GM12874 (cell line): ENCODE measurements around the gene JAZF1.

Experiments used
- TF ChIP-seq, protein P1 (sequence below): IDR thresholded peaks from 2 replicates; pipeline ENCODE4 v1.5.1; 2011; ENCODE audit warnings: low read depth, mild to moderate bottlenecking, control low read depth, low read length, moderate library complexity; ENCODE audit not compliant: insufficient read depth

JAZF1 gene

DNA sequence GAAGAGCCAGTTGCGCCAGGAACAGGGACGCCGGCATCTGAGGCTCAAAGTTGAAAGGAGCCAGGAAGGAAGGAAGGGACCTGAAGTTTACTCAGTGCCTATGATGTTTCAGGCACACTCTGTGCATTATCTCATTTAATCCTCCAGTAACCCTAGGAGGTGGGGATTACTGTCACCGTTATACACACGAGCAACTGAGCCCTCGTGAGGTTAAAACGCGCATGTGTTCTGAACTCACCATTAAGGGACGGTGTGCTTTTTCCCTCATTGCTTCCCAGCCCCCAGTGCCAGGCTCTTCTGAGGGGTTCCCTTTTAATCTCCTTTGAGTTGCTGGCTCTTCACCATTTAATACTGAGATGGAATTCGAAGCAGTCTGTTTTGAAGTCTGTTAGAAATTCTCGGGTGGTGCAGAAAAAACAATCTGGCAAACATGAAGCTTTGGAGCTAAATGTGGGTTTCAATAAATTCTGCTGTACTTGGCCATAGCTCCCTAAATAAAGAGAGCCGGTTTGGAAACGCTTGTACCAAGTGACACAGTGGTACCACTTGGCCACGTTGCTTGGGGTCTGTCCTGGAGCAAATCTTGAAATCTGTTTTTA lies 338.4 kb downstream of the JAZF1 start:
- TF ChIP-seq, protein P1, sequence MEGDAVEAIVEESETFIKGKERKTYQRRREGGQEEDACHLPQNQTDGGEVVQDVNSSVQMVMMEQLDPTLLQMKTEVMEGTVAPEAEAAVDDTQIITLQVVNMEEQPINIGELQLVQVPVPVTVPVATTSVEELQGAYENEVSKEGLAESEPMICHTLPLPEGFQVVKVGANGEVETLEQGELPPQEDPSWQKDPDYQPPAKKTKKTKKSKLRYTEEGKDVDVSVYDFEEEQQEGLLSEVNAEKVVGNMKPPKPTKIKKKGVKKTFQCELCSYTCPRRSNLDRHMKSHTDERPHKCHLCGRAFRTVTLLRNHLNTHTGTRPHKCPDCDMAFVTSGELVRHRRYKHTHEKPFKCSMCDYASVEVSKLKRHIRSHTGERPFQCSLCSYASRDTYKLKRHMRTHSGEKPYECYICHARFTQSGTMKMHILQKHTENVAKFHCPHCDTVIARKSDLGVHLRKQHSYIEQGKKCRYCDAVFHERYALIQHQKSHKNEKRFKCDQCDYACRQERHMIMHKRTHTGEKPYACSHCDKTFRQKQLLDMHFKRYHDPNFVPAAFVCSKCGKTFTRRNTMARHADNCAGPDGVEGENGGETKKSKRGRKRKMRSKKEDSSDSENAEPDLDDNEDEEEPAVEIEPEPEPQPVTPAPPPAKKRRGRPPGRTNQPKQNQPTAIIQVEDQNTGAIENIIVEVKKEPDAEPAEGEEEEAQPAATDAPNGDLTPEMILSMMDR = no peak

DNA sequence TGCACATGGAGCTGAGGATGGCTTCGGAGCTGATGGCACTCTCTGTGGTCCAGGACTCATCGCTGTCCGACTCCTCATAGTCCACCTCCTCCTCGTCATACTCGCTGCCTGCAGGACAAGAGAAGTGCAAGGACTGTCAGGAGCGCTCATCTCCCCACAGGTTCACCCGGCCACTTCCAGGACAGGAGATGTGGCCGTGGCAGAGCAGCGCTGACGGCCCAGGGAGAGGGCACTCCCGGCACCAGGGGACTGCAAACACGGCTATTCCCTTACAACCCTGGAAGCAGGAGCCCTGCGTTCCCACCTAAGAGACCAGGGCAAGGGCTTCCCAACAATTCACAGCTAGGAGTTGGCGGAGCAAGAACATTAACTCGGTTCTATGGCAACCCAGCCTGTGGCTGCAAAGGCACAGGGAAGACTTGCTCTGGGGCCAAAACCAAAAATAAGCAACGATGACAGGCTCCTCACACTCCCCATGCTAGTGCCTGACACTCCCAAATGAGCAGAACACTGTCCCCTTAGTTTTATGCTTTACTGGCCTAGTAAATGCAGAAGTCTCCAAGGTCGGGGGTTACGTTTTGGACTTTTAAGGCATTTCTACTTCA lies 339.7 kb downstream of the JAZF1 start:
- TF ChIP-seq, protein P1 = no peak

DNA sequence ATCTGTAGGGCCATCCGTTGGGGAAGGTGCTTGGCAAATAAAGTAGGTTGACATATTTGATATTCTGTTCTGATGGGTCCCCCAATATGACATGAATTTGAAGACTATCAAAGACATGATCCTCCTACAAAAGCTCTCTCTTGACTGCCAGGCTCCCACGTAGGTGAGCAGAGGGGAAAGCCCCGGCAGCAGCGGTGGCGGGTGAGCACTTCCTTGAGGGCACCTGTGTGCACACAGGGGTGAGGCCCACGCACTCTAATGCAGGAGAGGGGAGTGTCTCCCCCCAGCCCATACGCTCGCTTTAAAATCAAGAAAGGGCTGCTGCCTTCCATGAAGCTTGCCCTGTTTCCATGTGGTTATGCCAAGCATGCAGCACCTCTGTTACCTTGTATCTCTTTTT lies 340.3 kb downstream of the JAZF1 start:
- TF ChIP-seq, protein P1 = no peak

DNA sequence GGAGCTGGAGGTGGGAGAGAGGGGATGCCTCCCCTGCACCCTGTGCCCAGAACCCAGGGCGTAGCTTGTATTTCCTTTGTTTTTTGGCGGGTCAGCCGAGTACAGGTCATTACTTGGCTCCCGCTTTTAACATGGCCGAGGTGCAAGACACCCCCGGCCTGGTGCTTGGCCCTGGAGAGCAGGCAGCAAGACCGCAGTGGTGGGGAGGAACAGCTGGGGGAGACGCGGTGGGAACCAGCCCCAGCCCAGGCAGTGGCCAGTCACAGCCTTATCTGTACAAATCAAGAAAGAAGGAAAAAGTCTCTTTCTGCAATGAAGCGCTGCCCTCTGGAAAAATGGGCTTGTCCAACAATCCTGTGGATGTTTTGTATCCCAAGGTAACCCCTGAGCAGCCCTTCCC lies 341.5 kb downstream of the JAZF1 start:
- TF ChIP-seq, protein P1 = no peak

DNA sequence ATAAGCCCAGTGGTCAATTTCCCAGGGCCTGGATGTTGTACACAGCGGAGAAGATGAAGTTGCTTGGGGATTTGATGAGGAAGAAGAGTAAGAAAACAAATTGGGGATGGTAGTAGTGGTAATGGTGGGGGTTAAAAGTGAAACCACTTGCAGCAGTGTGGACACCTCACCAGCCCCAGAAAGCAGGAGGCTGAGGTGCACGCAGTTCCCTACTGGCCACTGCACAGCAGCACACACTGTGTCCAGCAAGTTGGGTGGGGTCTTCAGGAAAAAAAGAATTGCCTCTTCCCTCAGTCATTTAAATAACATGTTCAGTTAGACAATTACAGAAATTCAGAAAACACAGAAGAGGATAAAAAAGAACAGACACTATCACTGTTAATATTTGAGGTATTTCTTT lies 344.1 kb downstream of the JAZF1 start:
- TF ChIP-seq, protein P1 = no peak

DNA sequence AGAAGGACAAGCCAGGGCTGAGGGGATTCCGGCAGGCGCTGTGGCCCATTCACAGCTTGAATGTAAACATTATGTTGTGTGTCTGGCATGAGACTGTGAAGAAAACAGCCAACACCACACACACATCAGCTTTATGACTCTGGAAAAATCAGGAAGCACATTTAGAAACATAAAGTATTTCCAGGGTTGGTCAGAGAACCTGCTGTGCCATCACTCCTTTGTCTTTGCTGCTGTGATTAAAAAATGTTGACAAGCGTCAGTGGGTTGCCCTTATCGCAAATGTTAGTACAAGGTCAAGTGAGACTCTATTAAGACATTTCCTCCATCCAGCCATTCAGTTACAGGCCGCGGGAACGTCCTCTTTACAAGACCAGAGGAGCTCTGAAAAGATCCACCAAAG lies 345.2 kb downstream of the JAZF1 start:
- TF ChIP-seq, protein P1 = no peak

DNA sequence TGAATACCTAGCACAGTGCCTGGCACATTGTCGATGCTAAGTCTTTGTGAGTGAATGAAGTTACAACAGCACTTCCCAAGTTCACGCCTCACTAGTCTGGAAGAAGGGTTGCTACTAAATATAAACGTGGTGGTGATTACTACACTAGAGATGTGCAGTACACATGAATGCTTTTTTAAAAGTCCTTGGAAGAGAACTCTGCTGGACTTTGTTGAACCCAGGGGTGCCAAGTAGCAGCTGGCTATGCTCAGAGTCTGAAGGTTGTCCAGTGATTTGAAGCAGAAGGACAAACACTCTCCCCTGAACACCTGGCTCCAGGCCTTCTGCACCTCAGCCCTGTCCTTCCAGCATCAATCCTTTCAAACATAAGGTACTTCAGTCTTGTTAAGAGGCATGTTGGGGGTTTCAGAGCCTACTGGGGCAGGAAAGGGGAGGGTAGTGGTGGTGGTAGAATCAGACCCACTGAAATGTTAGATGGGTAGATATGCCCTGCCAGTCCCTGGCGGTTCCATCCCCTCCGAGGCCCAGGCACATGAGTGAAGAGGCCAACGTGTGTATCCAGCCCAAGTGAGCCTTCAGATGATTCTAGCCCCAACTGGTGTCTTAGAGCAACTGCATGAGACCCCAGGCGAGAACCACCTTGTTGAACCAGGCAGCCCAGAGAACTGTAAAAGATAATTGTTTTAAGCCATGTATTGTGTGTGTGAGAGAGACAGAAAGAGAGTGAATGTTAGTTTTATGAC lies 346.2 kb downstream of the JAZF1 start:
- TF ChIP-seq, protein P1 = no peak
